ENCODE data around the gene BYSL.
A peak's percentile ranks its signal among the peaks of the same experiment; 100 is the strongest.

GRCh38 chr6:41920921-41921711 lies at the start of gene BYSL, which contains the start of gene MED20:
- no peak for TF ChIP-seq CHD1 (IDR thresholded peaks at IDR 0.05; ENCODE audit: low read depth, low read length)
- no peak for TF ChIP-seq ZNF274 (IDR thresholded peaks at IDR 0.05; ENCODE audit: insufficient read depth, insufficient read length)
- peak; percentile 48 for TF ChIP-seq JUNB (IDR thresholded peaks at IDR 0.05)
- TF ChIP-seq HDGF (IDR thresholded peaks at IDR 0.05), result no peak; the same call in 1 of the 2 replicates

Data from GM12878 (cell line).